ENCODE results near the gene VIM.

The VIM gene

GRCh38 chr10:17228091-17229015, at the start of gene VIM:
TSS of gene VIM (plus strand) at chr10:17228241. CDS start at chr10:17229423, 1,182 bp downstream.
- DNase-seq, result peak; percentile 82

DNA sequence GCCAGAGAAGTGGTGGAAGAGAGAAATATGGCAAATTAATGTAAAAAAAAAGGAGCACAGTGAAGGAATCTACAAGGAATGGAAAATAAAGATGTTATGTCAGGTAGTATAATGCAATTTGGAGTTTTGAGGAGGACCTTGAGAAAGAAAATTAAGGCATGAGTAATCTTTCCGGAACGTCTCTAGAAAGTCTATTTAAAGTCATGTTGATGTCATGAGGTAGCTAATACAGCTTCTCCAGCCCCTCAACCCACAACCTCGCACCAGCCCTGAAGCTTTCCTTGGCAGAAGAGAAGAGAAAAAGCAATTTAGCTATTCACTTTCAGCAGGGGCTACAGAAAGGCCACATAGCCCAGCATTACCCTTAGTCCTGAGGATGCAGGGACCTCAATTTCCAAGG, 49.0 kb upstream of the VIM start:
- DNase-seq, result no peak

GRCh38 chr10:17181110-17181509, 46.9 kb upstream of the VIM start:
- no peak for DNase-seq

DNA sequence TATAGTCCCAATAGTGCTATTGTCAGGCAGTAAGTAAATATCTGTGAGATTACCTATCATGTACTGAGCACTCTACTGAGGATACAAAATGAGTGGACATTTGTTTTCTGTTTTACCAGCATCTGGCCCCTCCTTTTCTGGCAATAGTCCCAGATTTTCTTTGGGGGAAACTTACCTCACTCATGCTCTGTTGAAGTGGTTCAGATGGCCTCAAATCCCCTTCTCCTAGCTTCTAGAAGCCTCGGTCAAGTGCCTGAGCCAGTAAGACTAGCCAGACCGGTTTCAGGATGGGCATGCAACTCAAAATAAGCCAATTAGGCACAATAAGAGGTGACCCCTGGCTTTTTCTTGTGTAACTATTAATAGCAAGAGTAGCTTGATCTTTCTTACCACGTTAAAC, 46.3 kb upstream of the VIM start:
- DNase-seq, result no peak

DNA sequence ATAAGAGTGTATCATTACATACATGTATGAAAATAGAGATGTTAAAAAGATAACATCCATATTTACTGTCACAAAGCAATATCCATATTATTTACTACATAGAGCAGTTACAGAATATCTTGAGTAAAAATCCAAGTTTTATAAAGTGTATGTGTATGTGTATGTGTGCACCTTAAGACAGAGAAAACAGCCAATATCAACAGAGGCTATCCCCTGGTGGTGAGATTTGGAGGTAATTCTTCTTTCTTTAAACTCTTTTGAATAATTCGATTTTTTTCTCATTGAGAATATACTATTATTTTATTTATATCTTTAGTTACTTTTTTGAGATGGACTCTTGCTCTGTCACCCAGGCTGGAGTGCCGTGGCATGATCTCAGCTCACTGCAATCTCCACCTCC, 44.9 kb upstream of the VIM start:
- no peak for DNase-seq

- DNase-seq, result no peak
Observed at GRCh38 chr10:17185873-17186272, 42.2 kb upstream of the VIM start.

GRCh38 chr10:17188644-17189172, 39.3 kb upstream of the VIM start:
- no peak for DNase-seq

- no peak for DNase-seq
Observed at GRCh38 chr10:17190602-17191001, 37.4 kb upstream of the VIM start.

DNA sequence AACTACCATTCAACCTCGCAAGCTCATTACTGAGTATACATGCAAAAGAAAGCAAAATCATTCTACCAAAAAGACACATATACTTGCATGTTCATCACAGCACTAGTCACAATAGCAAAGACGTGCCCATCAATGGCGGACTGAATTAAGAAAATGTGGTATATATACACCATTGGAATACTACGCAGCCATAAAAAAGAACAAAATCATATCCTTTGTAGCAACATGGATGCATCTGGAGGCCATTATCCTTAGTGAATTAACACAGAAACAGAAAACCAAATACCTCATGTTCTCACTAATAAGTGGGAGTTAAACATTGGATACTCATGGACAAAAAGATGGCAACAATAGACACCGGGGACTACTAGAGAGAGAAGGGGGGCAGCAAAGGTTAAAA, 33.0 kb upstream of the VIM start:
- DNase-seq, result no peak

GRCh38 chr10:17196045-17196444, 32.0 kb upstream of the VIM start:
- no peak for DNase-seq

- no peak for DNase-seq
Observed at GRCh38 chr10:17196573-17196972, 31.5 kb upstream of the VIM start.

DNA sequence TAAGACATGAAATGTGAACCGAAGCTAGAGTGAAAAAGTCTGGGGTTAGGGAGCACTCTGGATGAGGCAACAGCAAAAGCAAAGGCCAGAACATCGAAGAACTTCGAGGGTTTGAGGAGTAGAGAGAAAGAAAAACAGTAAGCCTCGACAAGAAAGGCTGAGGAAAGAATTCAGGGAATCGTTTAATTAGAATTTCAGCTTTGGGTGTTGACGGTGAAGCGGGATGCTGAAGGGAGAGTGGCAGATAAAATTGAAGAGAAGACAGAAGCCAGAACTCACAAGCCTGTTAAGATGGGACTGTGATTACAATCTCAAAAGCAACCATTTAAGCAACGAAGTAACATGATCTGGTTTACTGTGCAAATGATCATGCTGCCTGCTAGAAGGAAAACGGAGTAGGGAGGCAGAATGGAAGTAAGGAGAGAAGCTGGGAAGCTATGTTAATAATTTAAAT, 28.7 kb upstream of the VIM start:
- no peak for DNase-seq

GRCh38 chr10:17200001-17200911, 27.8 kb upstream of the VIM start:
- no peak for DNase-seq

- DNase-seq, result peak; percentile 80
Observed at GRCh38 chr10:17200912-17201793, 26.9 kb upstream of the VIM start, which contains the start of gene TRDMT1. TSS of gene TRDMT1 (minus strand) at chr10:17201672. CDS start at chr10:17201634, 38 bp downstream.

DNA sequence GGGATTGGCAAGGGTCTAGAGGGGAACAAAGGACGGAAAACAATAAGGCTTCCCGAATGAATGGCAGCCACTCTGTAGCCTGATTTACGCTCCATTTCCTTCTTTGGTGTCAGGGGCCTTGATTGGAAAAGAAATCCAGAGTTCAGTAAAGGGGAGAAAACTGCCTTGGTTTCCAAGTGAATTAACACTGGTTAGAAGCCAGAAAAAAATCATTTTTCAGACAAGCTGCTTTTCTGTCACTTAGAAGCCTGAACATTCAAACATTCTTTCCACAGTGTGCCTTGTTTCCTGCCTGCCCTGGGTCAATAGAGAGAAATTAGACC, 26.3 kb upstream of the VIM start:
- no peak for DNase-seq

- DNase-seq, result no peak
Observed at GRCh38 chr10:17202506-17202905, 25.5 kb upstream of the VIM start.

DNA sequence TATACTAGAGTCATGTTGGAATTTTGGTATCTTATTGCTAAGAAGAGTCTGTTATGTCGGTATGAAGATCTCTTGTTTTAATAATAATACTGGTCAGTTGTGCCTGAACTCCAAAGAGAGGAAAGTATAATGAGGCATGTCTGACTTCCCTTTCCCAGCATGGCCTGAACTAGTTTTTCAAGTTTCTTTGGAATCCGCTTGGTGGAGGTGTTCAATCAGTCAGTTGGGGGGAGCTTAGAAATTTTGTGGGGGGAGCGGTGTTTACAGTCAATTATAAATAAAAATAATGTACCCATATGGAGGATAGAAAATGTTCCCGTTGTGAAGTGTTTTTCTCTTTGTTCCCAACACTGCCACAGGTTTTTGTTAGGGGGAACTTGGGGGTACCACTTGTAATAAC, 25.0 kb upstream of the VIM start:
- DNase-seq, result no peak

DNA sequence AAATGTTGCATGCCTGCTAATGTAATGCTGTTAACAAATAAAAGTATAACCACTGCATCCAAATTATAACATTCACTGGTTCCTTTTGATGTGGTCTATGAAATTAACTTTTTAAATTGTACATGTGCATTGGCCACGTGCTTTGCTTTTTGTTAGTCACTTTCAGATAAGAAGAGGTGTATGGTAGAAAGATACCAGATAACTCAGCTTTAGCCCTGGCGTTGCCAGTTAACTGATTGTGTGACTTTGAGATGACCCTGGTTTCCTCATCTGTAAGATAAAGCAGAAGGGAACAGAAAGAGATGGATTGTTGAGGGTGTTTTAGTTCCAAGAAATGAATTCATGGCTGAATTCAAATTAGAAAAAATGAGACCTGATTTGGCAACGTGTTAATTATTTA, 24.6 kb upstream of the VIM start:
- DNase-seq, result no peak

DNA sequence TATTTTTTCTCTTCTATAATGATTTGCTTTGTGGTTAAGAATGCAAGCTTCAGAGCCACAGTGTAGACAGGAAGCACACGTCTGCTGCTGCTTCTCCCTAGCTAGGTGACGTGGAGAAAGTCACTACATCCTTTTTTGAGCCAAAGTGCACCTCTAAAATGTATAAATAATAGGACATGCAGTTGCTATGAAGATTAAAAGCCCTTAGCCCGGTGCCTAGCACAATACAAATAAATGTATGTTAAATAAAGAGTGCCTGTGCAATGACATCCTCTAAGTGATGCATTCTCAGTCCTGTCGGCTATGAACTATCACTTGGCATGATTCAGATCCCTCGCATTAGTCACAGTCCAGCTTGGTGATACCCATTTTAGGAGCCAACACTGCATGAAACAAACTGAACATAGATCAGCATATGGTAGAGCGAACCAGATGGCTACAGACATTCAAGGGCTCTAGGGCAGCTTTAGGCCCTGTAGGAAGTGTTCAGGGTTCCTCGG, 21.8 kb upstream of the VIM start:
- peak; percentile 28 for DNase-seq

- no peak for DNase-seq
Observed at GRCh38 chr10:17208476-17208875, 19.6 kb upstream of the VIM start.

- DNase-seq, result no peak
Observed at GRCh38 chr10:17209302-17209701, 18.7 kb upstream of the VIM start.

- no peak for DNase-seq
Observed at GRCh38 chr10:17209881-17210280, 18.2 kb upstream of the VIM start.

Measured in activated naive CD4-positive, alpha-beta T cell treated with anti-CD3 and anti-CD28 coated beads, Interleukin-2, amount 50 U/mL, for 16 hours (primary cell).